ENCODE measurements around the gene RNASE13.
A peak's percentile ranks its signal among the peaks of the same experiment; 100 is the strongest.

GRCh38 chr14:21039585-21040369, 5.2 kb upstream of the RNASE13 start:
- no peak for TF ChIP-seq USF1 (IDR thresholded peaks at IDR 0.05; ENCODE audit: borderline replicate concordance, low read depth)
- no peak for TF ChIP-seq MXI1 (IDR thresholded peaks at IDR 0.05; ENCODE audit: low read depth, low read length)
- TF ChIP-seq SMC3 (IDR thresholded peaks at IDR 0.05; ENCODE audit: low read depth, low read length): peak; percentile 74
- no peak for TF ChIP-seq RXRA (IDR thresholded peaks at IDR 0.05; ENCODE audit: borderline replicate concordance, low read depth)
- TF ChIP-seq REST (IDR thresholded peaks at IDR 0.05; ENCODE audit: low read depth, low read length): no peak
- TF ChIP-seq RAD21 (IDR thresholded peaks at IDR 0.05; ENCODE audit: low read length): peak; percentile 86
- no peak for TF ChIP-seq TAF1 (IDR thresholded peaks at IDR 0.05; ENCODE audit: borderline replicate concordance, low read depth, low read length)
- TF ChIP-seq RFX5 (IDR thresholded peaks at IDR 0.05; ENCODE audit: low read length): no peak
- peak; percentile 67 for TF ChIP-seq CTCF (IDR thresholded peaks at IDR 0.05)
